Activated naive CD4-positive, alpha-beta T cell treated with anti-CD3 and anti-CD28 coated beads, Interleukin-2, amount 50 U/mL, for 24 hours (primary cell): Measurements from ENCODE around the gene PDX1.

Experiments used
- H3K27ac Mint-ChIP-seq: one replicate; pipeline ENCODE4 v1.8.0; 2021; ENCODE audit warnings: mild to moderate bottlenecking, mixed read lengths
- H3K27me3 Mint-ChIP-seq: one replicate; pipeline ENCODE4 v1.8.0; 2021; ENCODE audit warnings: mixed read lengths
- H3K36me3 Mint-ChIP-seq: one replicate; pipeline ENCODE4 v1.8.0; 2021; ENCODE audit warnings: mixed read lengths
- H3K4me1 Mint-ChIP-seq: one replicate; pipeline ENCODE4 v1.8.0; 2021; ENCODE audit warnings: mixed read lengths
- H3K4me3 Mint-ChIP-seq: one replicate; pipeline ENCODE4 v1.8.0; 2021; ENCODE audit warnings: mild to moderate bottlenecking, mixed read lengths
- H3K9me3 Mint-ChIP-seq: one replicate; pipeline ENCODE4 v1.8.0; 2021; ENCODE audit warnings: mixed read lengths

Gene PDX1

DNA sequence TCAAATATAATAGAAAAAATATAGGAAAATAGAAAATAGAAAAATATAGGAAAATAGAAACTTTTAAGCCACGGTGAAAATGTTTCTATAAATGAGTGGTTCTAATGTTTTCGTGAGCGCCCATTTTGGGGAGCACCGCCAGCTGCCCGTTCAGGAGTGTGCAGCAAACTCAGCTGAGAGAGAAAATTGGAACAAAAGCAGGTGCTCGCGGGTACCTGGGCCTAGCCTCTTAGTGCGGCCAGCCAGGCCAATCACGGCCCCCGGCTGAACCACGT, 204 bp upstream of the PDX1 start:
- H3K4me1 Mint-ChIP-seq: peaks cover 34% of the 10 kb centered on the region
- H3K36me3 Mint-ChIP-seq: no peaks in the 10 kb centered on the region
- H3K9me3 Mint-ChIP-seq: no peaks in the 10 kb centered on the region
- H3K27ac Mint-ChIP-seq: no peak overlapping the region
- peaks cover 62% of the 10 kb centered on the region for H3K27me3 Mint-ChIP-seq
- H3K4me3 Mint-ChIP-seq: peak overlapping the region; percentile 54

DNA sequence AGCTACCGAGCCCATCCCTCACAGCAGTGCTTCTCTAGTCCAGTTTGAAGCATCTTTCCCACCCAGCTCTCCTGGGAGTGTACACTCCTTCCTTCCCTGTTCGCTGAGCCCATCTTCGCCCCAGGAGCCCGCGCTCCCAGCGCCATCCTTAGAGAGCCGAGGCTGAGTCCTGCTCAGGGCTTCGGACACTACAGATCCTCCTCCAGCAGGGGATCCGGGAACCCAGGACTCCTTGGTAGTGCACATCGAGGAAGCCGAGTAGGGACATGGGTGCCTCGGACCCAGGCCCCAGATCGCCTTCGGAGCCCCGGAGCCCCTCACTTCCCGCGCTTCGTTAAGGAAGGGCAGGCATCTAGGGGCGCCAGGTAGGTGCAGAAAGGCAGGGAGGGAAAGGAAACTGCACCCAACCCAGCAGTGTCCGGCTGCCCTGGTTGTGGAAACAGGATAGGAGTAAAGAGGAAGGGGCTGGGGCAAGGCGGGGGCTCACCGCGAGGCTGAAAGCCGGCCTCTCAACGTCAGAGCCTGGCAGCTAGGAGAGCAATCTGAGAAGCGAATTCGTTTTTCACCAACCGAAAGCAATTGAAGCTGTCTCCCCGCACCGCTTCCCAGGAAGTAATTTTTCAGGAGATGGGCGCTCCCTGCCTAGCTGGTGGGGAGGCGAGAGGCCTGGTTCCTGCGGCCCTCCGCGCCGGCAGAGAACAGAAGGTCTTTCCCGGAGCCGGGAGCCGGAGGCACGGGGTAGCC, 1.0 kb downstream of the PDX1 start:
- Mint-ChIP-seq H3K4me1 (peaks cover 34% of the 10 kb centered on the region), H3K9me3 (no peaks in the 10 kb centered on the region), H3K4me3 (peak overlapping the region; percentile 82), H3K36me3 (no peaks in the 10 kb centered on the region), H3K27ac (no peak overlapping the region), H3K27me3 (peaks cover 59% of the 10 kb centered on the region)

DNA sequence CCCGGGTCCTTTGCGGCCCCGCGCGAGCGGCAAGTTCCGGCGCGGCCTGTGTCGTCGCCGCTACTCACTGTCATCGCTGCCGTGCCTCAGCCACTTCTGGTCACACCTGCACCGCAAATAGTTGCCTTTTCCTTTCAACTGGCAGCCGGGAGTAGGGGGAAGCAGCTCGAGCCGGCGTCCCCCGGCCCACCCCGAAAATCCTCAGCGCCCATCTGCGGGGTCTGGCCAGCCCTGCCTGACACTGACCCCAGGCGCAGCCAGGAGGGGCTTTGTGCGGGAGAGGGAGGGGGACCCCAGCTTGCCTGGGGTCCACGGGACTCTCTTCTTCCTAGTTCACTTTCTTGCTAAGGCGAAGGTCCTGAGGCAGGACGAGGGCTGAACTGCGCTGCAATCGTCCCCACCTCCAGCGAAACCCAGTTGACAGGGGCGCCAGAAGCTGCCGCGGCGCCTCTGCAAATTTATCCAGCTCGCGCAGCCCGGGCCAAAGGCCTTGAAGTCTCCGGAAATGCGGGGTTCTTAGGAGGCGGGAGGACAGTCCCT, 1.7 kb downstream of the PDX1 start:
- no peaks in the 10 kb centered on the region for H3K9me3 Mint-ChIP-seq
- H3K27ac Mint-ChIP-seq: no peak overlapping the region
- H3K4me1 Mint-ChIP-seq: peaks cover 36% of the 10 kb centered on the region
- H3K4me3 Mint-ChIP-seq: peak overlapping the region; percentile 15
- peaks cover 60% of the 10 kb centered on the region for H3K27me3 Mint-ChIP-seq
- H3K36me3 Mint-ChIP-seq: no peaks in the 10 kb centered on the region

DNA sequence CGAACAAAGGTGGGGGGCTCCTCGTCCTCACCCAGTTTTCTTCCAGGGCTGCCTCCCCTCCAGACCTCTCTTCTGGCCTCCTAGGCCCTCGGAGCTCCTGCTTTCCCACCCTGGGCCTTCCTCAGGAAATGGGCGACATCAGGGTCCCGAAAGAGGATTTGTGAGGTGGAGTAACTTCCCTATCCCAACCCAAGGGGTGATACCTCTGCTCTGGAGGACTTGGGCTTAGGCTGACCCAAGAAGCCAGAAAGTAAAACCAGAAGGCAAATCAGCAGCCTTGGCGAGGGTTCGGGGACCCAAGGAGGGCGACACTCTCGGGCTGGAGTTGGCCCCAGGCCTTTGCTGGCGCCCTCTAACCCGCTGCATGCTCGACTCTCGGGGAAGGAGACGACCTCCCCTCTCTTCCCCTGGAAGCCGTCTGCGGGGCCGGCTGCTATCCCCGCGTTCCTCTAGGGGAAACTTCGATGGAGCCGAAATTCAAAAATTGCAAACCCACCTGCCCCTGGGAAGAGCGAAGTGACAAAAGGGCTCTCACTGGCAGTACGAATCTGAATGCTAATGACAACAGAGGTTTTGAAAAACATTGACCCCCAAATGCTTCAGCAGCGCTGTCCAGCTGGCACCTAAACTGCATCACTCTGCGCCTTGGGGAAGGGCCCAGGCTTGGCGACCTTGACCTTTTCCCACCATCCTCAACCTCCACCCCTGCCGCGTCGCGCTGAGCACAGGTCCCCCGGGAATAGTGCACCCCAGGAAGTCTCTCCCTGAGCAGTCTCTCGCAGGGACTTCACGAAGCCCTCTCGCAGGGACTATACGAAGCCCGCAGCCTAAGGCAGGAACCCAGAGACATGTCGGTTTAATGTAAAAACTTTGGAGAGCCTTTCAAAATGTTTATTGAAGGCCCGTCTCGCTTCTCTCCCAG, 2.4 kb downstream of the PDX1 start:
- Mint-ChIP-seq H3K27me3 (peaks cover 63% of the 10 kb centered on the region), H3K9me3 (no peaks in the 10 kb centered on the region), H3K27ac (no peak overlapping the region), H3K4me3 (peak overlapping the region; percentile 15), H3K36me3 (no peaks in the 10 kb centered on the region), H3K4me1 (peaks cover 38% of the 10 kb centered on the region)

GRCh38 chr13:27922883-27923612, 3.2 kb downstream of the PDX1 start:
- H3K4me3 Mint-ChIP-seq: no peak overlapping the region
- peak overlapping the region; percentile 32 for H3K27ac Mint-ChIP-seq
- peaks cover 41% of the 10 kb centered on the region for H3K4me1 Mint-ChIP-seq
- H3K36me3 Mint-ChIP-seq: no peaks in the 10 kb centered on the region
- H3K9me3 Mint-ChIP-seq: no peaks in the 10 kb centered on the region
- H3K27me3 Mint-ChIP-seq: peaks cover 64% of the 10 kb centered on the region

DNA sequence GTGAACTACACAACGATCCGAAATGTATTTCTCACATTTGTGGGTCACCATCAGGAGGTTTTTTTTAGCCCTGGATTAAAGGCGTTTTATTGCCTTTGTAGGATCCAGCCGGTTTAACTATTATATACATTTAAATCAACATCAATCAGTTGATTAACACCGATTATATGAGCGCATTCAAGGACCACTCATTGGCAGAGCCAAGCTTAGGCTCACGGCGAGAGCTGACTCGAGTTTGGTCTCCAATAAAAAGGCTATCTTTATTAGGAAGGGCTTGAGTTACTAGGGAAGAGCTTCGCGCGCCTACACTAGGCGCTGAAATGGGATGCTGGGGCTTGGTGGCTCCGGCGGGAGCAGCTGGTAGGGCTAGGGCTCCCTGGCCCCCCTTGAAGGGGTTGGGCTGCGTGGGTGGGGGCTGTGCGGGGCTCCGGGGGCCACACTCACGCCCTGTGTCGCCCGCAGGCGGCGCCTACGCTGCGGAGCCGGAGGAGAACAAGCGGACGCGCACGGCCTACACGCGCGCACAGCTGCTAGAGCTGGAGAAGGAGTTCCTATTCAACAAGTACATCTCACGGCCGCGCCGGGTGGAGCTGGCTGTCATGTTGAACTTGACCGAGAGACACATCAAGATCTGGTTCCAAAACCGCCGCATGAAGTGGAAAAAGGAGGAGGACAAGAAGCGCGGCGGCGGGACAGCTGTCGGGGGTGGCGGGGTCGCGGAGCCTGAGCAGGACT, 4.2 kb downstream of the PDX1 start:
- Mint-ChIP-seq H3K36me3 (no peaks in the 10 kb centered on the region), H3K9me3 (no peaks in the 10 kb centered on the region), H3K4me3 (peak overlapping the region; percentile 26), H3K27ac (peak overlapping the region; percentile 51), H3K4me1 (peaks cover 34% of the 10 kb centered on the region), H3K27me3 (peaks cover 62% of the 10 kb centered on the region)

GRCh38 chr13:27924529-27925141, 4.8 kb downstream of the PDX1 start:
- H3K4me3 Mint-ChIP-seq: no peak overlapping the region

GRCh38 chr13:27925220-27925991, 5.6 kb downstream of the PDX1 start:
- peaks cover 69% of the 10 kb centered on the region for H3K27me3 Mint-ChIP-seq
- peak overlapping the region; percentile 19 for H3K27ac Mint-ChIP-seq
- H3K4me1 Mint-ChIP-seq: peaks cover 31% of the 10 kb centered on the region
- no peaks in the 10 kb centered on the region for H3K36me3 Mint-ChIP-seq
- no peak overlapping the region for H3K4me3 Mint-ChIP-seq
- H3K9me3 Mint-ChIP-seq: no peaks in the 10 kb centered on the region

More at GRCh38 chr13:27924529-27925141, 4.8 kb downstream of the PDX1 start:
- H3K36me3 Mint-ChIP-seq: no peaks in the 10 kb centered on the region
- H3K27me3 Mint-ChIP-seq: peaks cover 63% of the 10 kb centered on the region
- H3K27ac Mint-ChIP-seq: no peak overlapping the region
- H3K4me1 Mint-ChIP-seq: peaks cover 32% of the 10 kb centered on the region
- H3K9me3 Mint-ChIP-seq: no peaks in the 10 kb centered on the region

DNA sequence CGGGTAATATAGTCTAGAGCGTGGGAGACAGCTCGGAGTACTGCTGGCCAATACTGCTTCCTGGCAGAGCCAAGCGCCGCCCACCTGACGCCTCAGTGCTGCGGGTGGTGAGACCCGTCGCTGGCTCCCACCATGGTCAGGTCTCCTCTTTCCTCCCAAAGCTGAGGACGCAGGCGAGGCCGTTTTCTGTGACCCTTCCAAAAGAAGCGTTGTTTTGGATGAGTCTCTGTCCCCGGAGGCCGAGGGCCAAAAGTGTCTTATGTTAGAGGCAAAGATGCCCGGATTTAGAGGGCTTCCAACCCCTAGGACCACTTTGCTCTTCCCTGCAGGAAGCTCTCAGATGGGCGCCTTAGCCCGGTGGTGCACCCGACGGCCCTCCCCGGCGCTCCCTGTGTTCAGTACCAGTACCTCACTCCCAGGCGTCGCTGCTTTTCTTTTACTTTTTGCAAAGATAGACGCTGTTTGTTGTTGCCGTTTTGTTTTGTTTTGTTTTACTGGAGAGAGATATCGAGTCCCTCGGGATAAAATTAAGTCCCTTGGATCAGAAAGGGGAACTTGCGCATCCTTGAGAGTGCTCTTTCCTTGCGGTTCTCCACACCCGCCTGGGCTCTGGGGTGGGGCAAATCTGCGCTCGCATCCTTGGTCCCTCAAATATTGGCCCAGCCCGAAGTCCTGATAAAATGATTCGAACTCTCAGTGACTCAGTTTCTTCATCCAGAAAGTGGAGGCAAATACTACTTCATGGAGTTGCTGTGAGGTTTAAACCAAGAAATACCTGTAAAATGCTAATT, 7.0 kb downstream of the PDX1 start:
- H3K27ac Mint-ChIP-seq: no peak overlapping the region
- H3K36me3 Mint-ChIP-seq: no peaks in the 10 kb centered on the region
- H3K4me3 Mint-ChIP-seq: peak overlapping the region; percentile 42
- peaks cover 25% of the 10 kb centered on the region for H3K4me1 Mint-ChIP-seq
- no peaks in the 10 kb centered on the region for H3K9me3 Mint-ChIP-seq
- peaks cover 72% of the 10 kb centered on the region for H3K27me3 Mint-ChIP-seq

- Mint-ChIP-seq H3K36me3 (no peaks in the 10 kb centered on the region), H3K9me3 (no peaks in the 10 kb centered on the region), H3K27ac (no peak overlapping the region), H3K4me3 (no peak overlapping the region), H3K27me3 (peaks cover 68% of the 10 kb centered on the region), H3K4me1 (peaks cover 25% of the 10 kb centered on the region)
Observed at GRCh38 chr13:27927444-27928352, 7.9 kb downstream of the PDX1 start.

DNA sequence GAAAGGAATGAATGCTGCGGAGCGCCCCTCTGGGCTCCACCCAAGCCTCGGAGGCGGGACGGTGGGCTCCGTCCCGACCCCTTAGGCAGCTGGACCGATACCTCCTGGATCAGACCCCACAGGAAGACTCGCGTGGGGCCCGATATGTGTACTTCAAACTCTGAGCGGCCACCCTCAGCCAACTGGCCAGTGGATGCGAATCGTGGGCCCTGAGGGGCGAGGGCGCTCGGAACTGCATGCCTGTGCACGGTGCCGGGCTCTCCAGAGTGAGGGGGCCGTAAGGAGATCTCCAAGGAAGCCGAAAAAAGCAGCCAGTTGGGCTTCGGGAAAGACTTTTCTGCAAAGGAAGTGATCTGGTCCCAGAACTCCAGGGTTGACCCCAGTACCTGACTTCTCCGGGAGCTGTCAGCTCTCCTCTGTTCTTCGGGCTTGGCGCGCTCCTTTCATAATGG, 8.6 kb downstream of the PDX1 start:
- Mint-ChIP-seq H3K27me3 (peaks cover 62% of the 10 kb centered on the region), H3K27ac (no peak overlapping the region)

DNA sequence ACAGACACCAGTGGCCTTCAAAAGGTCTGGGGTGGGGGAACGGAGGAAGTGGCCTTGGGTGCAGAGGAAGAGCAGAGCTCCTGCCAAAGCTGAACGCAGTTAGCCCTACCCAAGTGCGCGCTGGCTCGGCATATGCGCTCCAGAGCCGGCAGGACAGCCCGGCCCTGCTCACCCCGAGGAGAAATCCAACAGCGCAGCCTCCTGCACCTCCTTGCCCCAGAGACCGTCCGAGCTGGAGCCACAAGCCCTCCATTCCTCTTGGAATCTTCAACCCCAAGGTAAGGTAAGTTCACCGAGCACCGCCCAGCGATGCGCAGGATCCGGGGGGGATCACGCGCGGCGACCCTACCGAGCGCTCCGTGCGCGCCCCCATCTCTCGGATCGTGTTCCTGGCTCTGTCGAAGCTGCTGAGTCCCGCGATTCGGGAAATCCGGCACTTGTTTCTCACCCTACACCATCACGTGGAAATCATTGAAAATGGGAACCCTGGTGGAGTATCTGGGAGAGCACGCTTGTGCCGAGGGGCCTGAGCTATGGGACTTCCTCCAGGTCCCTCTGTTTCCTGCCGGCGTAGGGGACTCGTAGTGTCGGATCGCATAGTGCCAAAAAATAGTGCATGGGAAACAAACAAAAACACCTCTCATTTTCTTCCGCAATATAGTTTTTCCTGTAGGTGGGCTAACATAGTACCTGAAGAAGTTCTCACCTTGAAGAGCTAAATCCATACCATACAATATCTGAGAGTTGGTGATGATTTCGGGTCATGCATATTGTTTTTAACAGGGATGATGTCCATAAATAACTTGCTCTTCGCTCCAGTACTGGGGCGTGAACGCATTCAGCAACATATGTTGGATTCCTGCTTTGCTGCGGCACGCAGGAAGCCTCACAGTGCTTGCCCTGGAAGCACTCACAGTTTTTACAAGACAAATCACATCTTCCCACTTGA, 9.3 kb downstream of the PDX1 start:
- Mint-ChIP-seq H3K36me3 (no peaks in the 10 kb centered on the region), H3K27ac (no peak overlapping the region), H3K27me3 (peaks cover 57% of the 10 kb centered on the region), H3K4me3 (no peak overlapping the region), H3K9me3 (no peaks in the 10 kb centered on the region), H3K4me1 (peaks cover 21% of the 10 kb centered on the region)

More for the DNA sequence above, 8.6 kb downstream of the PDX1 start:
- Mint-ChIP-seq H3K4me1 (peaks cover 25% of the 10 kb centered on the region), H3K4me3 (no peak overlapping the region), H3K9me3 (no peaks in the 10 kb centered on the region), H3K36me3 (no peaks in the 10 kb centered on the region)
